HEK293 (cell line): Measurements from ENCODE around the gene MLN.
A peak's percentile ranks its signal among the peaks of the same experiment; 100 is the strongest.

ENCODE experiments used
- BCL6B ChIP-seq: fragments of 450-650 bp; formaldehyde crosslinking; IDR thresholded peaks from 2 replicates; pipeline ENCODE4 v1.5.1; 2017; ENCODE audit warnings: missing biosample characterization, missing genetic modification characterization
- ELK4 ChIP-seq: IDR thresholded peaks from 2 replicates; pipeline ENCODE4 v1.6.1; 2011; ENCODE audit warnings: mild to moderate bottlenecking, low read depth, low read length, borderline replicate concordance
- PATZ1 ChIP-seq: fragments of 450-650 bp; formaldehyde crosslinking; IDR thresholded peaks from 2 replicates; pipeline ENCODE4 v1.5.1; 2016; ENCODE audit warnings: missing biosample characterization, missing genetic modification characterization
- PRDM4 ChIP-seq: fragments of 450-650 bp; formaldehyde crosslinking; IDR thresholded peaks from 2 replicates; pipeline ENCODE4 v1.5.1; 2017; ENCODE audit warnings: missing biosample characterization, missing genetic modification characterization
- SP2 ChIP-seq: fragments of 450-650 bp; formaldehyde crosslinking; IDR thresholded peaks from 2 replicates; pipeline ENCODE4 v1.5.1; 2016; ENCODE audit warnings: missing biosample characterization, missing genetic modification characterization
- ZBTB1 ChIP-seq: fragments of 450-650 bp; formaldehyde crosslinking; IDR thresholded peaks from 2 replicates; pipeline ENCODE4 v1.5.1; 2016; ENCODE audit warnings: missing biosample characterization, missing genetic modification characterization
- ZBTB10 ChIP-seq: fragments of 450-650 bp; formaldehyde crosslinking; IDR thresholded peaks from 2 replicates; pipeline ENCODE4 v1.5.1; 2016; ENCODE audit warnings: missing biosample characterization, missing genetic modification characterization
- ZBTB44 ChIP-seq: fragments of 450-650 bp; IDR thresholded peaks from 2 replicates; pipeline ENCODE4 v1.5.1; 2018; ENCODE audit warnings: missing biosample characterization, mild to moderate bottlenecking, missing genetic modification characterization
- ZBTB6 ChIP-seq: fragments of 450-650 bp; formaldehyde crosslinking; IDR thresholded peaks from 2 replicates; pipeline ENCODE4 v1.5.1; 2017; ENCODE audit warnings: missing biosample characterization, missing genetic modification characterization
- ZFP41 ChIP-seq: fragments of 450-650 bp; formaldehyde crosslinking; IDR thresholded peaks from 2 replicates; pipeline ENCODE4 v1.5.1; 2016; ENCODE audit warnings: missing biosample characterization, missing genetic modification characterization, borderline replicate concordance
- ZFP69B ChIP-seq: fragments of 450-650 bp; formaldehyde crosslinking; IDR thresholded peaks from 2 replicates; pipeline ENCODE4 v1.5.1; 2016; ENCODE audit warnings: missing biosample characterization, missing genetic modification characterization
- ZNF132 ChIP-seq: fragments of 450-650 bp; formaldehyde crosslinking; IDR thresholded peaks from 2 replicates; pipeline ENCODE4 v1.5.1; 2017; ENCODE audit warnings: missing biosample characterization, missing genetic modification characterization, borderline replicate concordance
- ZNF148 ChIP-seq: fragments of 450-650 bp; formaldehyde crosslinking; IDR thresholded peaks from 2 replicates; pipeline ENCODE4 v1.5.0; 2017; ENCODE audit warnings: missing biosample characterization, missing genetic modification characterization, borderline replicate concordance
- ZNF211 ChIP-seq: fragments of 450-650 bp; formaldehyde crosslinking; IDR thresholded peaks from 2 replicates; pipeline ENCODE4 v1.5.1; 2016; ENCODE audit warnings: low read depth, missing biosample characterization, missing genetic modification characterization
- ZNF324 ChIP-seq: fragments of 450-650 bp; formaldehyde crosslinking; IDR thresholded peaks from 2 replicates; pipeline ENCODE4 v1.5.1; 2016; ENCODE audit warnings: missing biosample characterization, missing genetic modification characterization
- ZNF391 ChIP-seq: fragments of 450-650 bp; formaldehyde crosslinking; IDR thresholded peaks from 2 replicates; pipeline ENCODE4 v1.5.1; 2016; ENCODE audit warnings: low read depth, missing biosample characterization, missing genetic modification characterization, borderline replicate concordance
- ZNF555 ChIP-seq: fragments of 450-650 bp; formaldehyde crosslinking; conservative IDR thresholded peaks from 2 replicates; pipeline ENCODE4 v1.5.1; 2017; ENCODE audit warnings: missing biosample characterization, mild to moderate bottlenecking, missing genetic modification characterization, inconsistent platforms
- ZNF629 ChIP-seq: fragments of 450-650 bp; formaldehyde crosslinking; IDR thresholded peaks from 2 replicates; pipeline ENCODE4 v1.5.1; 2017; ENCODE audit warnings: missing biosample characterization, missing genetic modification characterization
- ZNF664 ChIP-seq: fragments of 450-650 bp; formaldehyde crosslinking; IDR thresholded peaks from 2 replicates; pipeline ENCODE4 v1.5.1; 2016; ENCODE audit warnings: missing biosample characterization, missing genetic modification characterization
- ZNF701 ChIP-seq: fragments of 450-650 bp; formaldehyde crosslinking; IDR thresholded peaks from 2 replicates; pipeline ENCODE4 v1.5.1; 2016; ENCODE audit warnings: missing biosample characterization, missing genetic modification characterization
- ZNF707 ChIP-seq: fragments of 450-650 bp; formaldehyde crosslinking; IDR thresholded peaks from 2 replicates; pipeline ENCODE4 v1.5.1; 2016; ENCODE audit warnings: missing biosample characterization, missing genetic modification characterization
- TF ChIP-seq, protein P1 (sequence below): fragments of 450-650 bp; formaldehyde crosslinking; IDR thresholded peaks from 2 replicates; pipeline ENCODE4 v1.5.1; 2016; ENCODE audit warnings: missing biosample characterization, missing genetic modification characterization

Gene MLN

GRCh38 chr6:33788694-33789549, 14.9 kb downstream of the MLN start, which contains the start of gene LEMD2 (continued):
- TF ChIP-seq ZNF148 (tag by site-specific recombination), result no peak; the same call in 1 of the 2 replicates
- peak; percentile 70 for TF ChIP-seq ZNF629 (tag by site-specific recombination)
- TF ChIP-seq ZNF555 (tag by site-specific recombination), result no peak
- TF ChIP-seq SP2, result peak; percentile 71
- no peak; the same call in 1 of the 2 replicates for TF ChIP-seq ZBTB1 (tag by site-specific recombination)
- no peak for TF ChIP-seq ZNF132 (tag by site-specific recombination)
- peak; percentile 25 for TF ChIP-seq PRDM4 (tag by site-specific recombination)
- no peak for TF ChIP-seq ZNF707
- TF ChIP-seq ZBTB44 (tag by site-specific recombination), result peak; percentile 75
- TF ChIP-seq, protein P1, sequence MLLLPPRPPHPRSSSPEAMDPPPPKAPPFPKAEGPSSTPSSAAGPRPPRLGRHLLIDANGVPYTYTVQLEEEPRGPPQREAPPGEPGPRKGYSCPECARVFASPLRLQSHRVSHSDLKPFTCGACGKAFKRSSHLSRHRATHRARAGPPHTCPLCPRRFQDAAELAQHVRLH (tag by site-specific recombination), result no peak
- TF ChIP-seq ZNF391, result peak; percentile 69; the same call in 1 of the 2 replicates
- TF ChIP-seq PATZ1, result peak; percentile 82
- TF ChIP-seq ZBTB6 (tag by site-specific recombination), result no peak
- TF ChIP-seq ZNF211 (tag by site-specific recombination), result no peak
- no peak for TF ChIP-seq BCL6B (tag by site-specific recombination)
- TF ChIP-seq ZNF324 (tag by site-specific recombination), result peak; percentile 97
- TF ChIP-seq ZNF664, result no peak
- no peak; the same call in 1 of the 2 replicates for TF ChIP-seq ZBTB10 (tag by site-specific recombination)
- no peak for TF ChIP-seq ZNF701 (tag by site-specific recombination)
- peak; percentile 68 for TF ChIP-seq ZFP69B (tag by site-specific recombination)
- no peak for TF ChIP-seq ELK4
- no peak for TF ChIP-seq ZFP41 (tag by site-specific recombination)
